Measurements from ENCODE around the gene LDLRAD2. TPM values are rescaled to one million over a fixed set of nuclear protein-coding genes. Genes with fewer than 3 reads are reported as not detected.

LDLRAD2 gene
- total RNA-seq, 2 experiments from 2014 or later = 0.11 TPM; not detected in 1

- no peaks in the 10 kb centered on the region for H3K4me1 Mint-ChIP-seq
- intact Hi-C loops (cut with DNase I, micrococcal nuclease) = no loop called here
- no peak overlapping the region for H3K27ac Mint-ChIP-seq
- peaks cover 8% of the 10 kb centered on the region for H3K36me3 Mint-ChIP-seq (ENCODE audit: low read depth)
- H3K4me3 Mint-ChIP-seq = no peak overlapping the region
- H3K9me3 Mint-ChIP-seq (ENCODE audit: low read depth) = no peaks in the 10 kb centered on the region
- H3K27me3 Mint-ChIP-seq = no peaks in the 10 kb centered on the region
- ChIA-PET POLR2A (no interaction called here), CTCF (no interaction called here)
- DNase-seq = no peak
- ATAC-seq = no peak
These were observed 45.2 kb downstream of the LDLRAD2 start for GRCh38 chr1:21857142-21857839.

GRCh38 chr1:21857840-21858670 lies 46.0 kb downstream of the LDLRAD2 start:
- Mint-ChIP-seq H3K27ac (no peak overlapping the region), H3K36me3 (ENCODE audit: low read depth) (peaks cover 8% of the 10 kb centered on the region), H3K27me3 (no peaks in the 10 kb centered on the region), H3K4me1 (no peaks in the 10 kb centered on the region), H3K9me3 (ENCODE audit: low read depth) (no peaks in the 10 kb centered on the region), H3K4me3 (no peak overlapping the region)
- ChIA-PET POLR2A (no interaction called here), CTCF (interaction anchor here (0.8 kb wide), 1 partner anchor 148 kb away, joined by 4 read pairs; no protein-coding TSS in a partner anchor)
- ATAC-seq (no peak), DNase-seq (no peak)
- intact Hi-C loops (cut with DNase I, micrococcal nuclease) = no loop called here

GRCh38 chr1:21859669-21860179 lies 47.7 kb downstream of the LDLRAD2 start:
- Mint-ChIP-seq H3K4me1 (no peaks in the 10 kb centered on the region), H3K4me3 (no peak overlapping the region), H3K27ac (no peak overlapping the region), H3K27me3 (no peaks in the 10 kb centered on the region), H3K9me3 (ENCODE audit: low read depth) (no peaks in the 10 kb centered on the region), H3K36me3 (ENCODE audit: low read depth) (peaks cover 8% of the 10 kb centered on the region)
- ChIA-PET CTCF (no interaction called here), POLR2A (no interaction called here)
- ATAC-seq = no peak
- no peak for DNase-seq
- intact Hi-C loops (cut with DNase I, micrococcal nuclease) = no loop called here

- CTCF ChIA-PET = interaction anchor here (0.7 kb wide), 2 partner anchors 422 to 1817 kb away, joined by 3 read pairs; no protein-coding TSS in a partner anchor
- intact Hi-C loops (cut with DNase I, micrococcal nuclease) = no loop called here
- no peak for ATAC-seq
- Mint-ChIP-seq H3K9me3 (ENCODE audit: low read depth) (no peaks in the 10 kb centered on the region), H3K36me3 (ENCODE audit: low read depth) (peaks cover 8% of the 10 kb centered on the region), H3K27ac (no peak overlapping the region), H3K4me3 (no peak overlapping the region), H3K27me3 (no peaks in the 10 kb centered on the region), H3K4me1 (no peaks in the 10 kb centered on the region)
- POLR2A ChIA-PET = no interaction called here
- DNase-seq = no peak
These were observed 48.9 kb downstream of the LDLRAD2 start for GRCh38 chr1:21860971-21861370.

GRCh38 chr1:21861602-21862429 lies 49.8 kb downstream of the LDLRAD2 start:
- Mint-ChIP-seq H3K36me3 (ENCODE audit: low read depth) (peaks cover 8% of the 10 kb centered on the region), H3K9me3 (ENCODE audit: low read depth) (no peaks in the 10 kb centered on the region), H3K27ac (no peak overlapping the region), H3K27me3 (no peaks in the 10 kb centered on the region), H3K4me3 (no peak overlapping the region), H3K4me1 (no peaks in the 10 kb centered on the region)
- CTCF ChIA-PET = interaction anchor here (0.7 kb wide), 2 partner anchors 421 to 1818 kb away, joined by 3 read pairs; no protein-coding TSS in a partner anchor
- DNase-seq (no peak), ATAC-seq (no peak)
- intact Hi-C loops (cut with DNase I, micrococcal nuclease) = no loop called here
- POLR2A ChIA-PET = no interaction called here

- Mint-ChIP-seq H3K4me3 (no peak overlapping the region), H3K27ac (no peak overlapping the region), H3K4me1 (no peaks in the 10 kb centered on the region), H3K36me3 (ENCODE audit: low read depth) (peaks cover 8% of the 10 kb centered on the region), H3K27me3 (no peaks in the 10 kb centered on the region), H3K9me3 (ENCODE audit: low read depth) (no peaks in the 10 kb centered on the region)
- DNase-seq (no peak), ATAC-seq (no peak)
- ChIA-PET CTCF (no interaction called here), POLR2A (no interaction called here)
- intact Hi-C loops (cut with DNase I, micrococcal nuclease) = no loop called here
These were observed 51.9 kb downstream of the LDLRAD2 start for GRCh38 chr1:21863981-21864380.

GRCh38 chr1:21864730-21865129 lies 52.7 kb downstream of the LDLRAD2 start:
- H3K4me1 Mint-ChIP-seq = no peaks in the 10 kb centered on the region
- ChIA-PET CTCF (no interaction called here), POLR2A (no interaction called here)
- DNase-seq (no peak), ATAC-seq (no peak)
- no peak overlapping the region for H3K4me3 Mint-ChIP-seq
- H3K9me3 Mint-ChIP-seq (ENCODE audit: low read depth) = no peaks in the 10 kb centered on the region
- H3K27me3 Mint-ChIP-seq = no peaks in the 10 kb centered on the region
- H3K36me3 Mint-ChIP-seq (ENCODE audit: low read depth) = peaks cover 8% of the 10 kb centered on the region
- no peak overlapping the region for H3K27ac Mint-ChIP-seq
- intact Hi-C loops (cut with DNase I, micrococcal nuclease) = no loop called here

GRCh38 chr1:21865609-21865942 lies 53.5 kb downstream of the LDLRAD2 start:
- no peaks in the 10 kb centered on the region for H3K4me1 Mint-ChIP-seq

GRCh38 chr1:21865943-21866706 lies 54.1 kb downstream of the LDLRAD2 start:
- no peaks in the 10 kb centered on the region for H3K4me1 Mint-ChIP-seq
- ATAC-seq (no peak), DNase-seq (no peak)
- H3K36me3 Mint-ChIP-seq (ENCODE audit: low read depth) = peaks cover 7% of the 10 kb centered on the region
- CTCF ChIA-PET = no interaction called here
- no peak overlapping the region for H3K27ac Mint-ChIP-seq
- no peaks in the 10 kb centered on the region for H3K9me3 Mint-ChIP-seq (ENCODE audit: low read depth)
- intact Hi-C loops (cut with DNase I, micrococcal nuclease) = no loop called here
- H3K4me3 Mint-ChIP-seq = no peak overlapping the region
- POLR2A ChIA-PET = interaction anchor here (0.5 kb wide), 1 partner anchor 253 kb away, joined by 4 read pairs; no protein-coding TSS in a partner anchor
- no peaks in the 10 kb centered on the region for H3K27me3 Mint-ChIP-seq

More at GRCh38 chr1:21865609-21865942, 53.5 kb downstream of the LDLRAD2 start:
- Mint-ChIP-seq H3K4me3 (no peak overlapping the region), H3K27me3 (no peaks in the 10 kb centered on the region), H3K36me3 (ENCODE audit: low read depth) (peaks cover 8% of the 10 kb centered on the region), H3K27ac (no peak overlapping the region), H3K9me3 (ENCODE audit: low read depth) (no peaks in the 10 kb centered on the region)
- no peak for ATAC-seq
- POLR2A ChIA-PET = no interaction called here
- intact Hi-C loops (cut with DNase I, micrococcal nuclease) = no loop called here
- no peak for DNase-seq
- CTCF ChIA-PET = no interaction called here

- intact Hi-C loops (cut with DNase I, micrococcal nuclease) = no loop called here
- POLR2A ChIA-PET = interaction anchor here (0.5 kb wide), 2 partner anchors 31 to 253 kb away, joined by 3 to 4 read pairs; no protein-coding TSS in a partner anchor
- no peak for ATAC-seq
These were observed 54.6 kb downstream of the LDLRAD2 start for GRCh38 chr1:21866707-21867043.

GRCh38 chr1:21867451-21867996 lies 55.5 kb downstream of the LDLRAD2 start:
- ATAC-seq (no peak), DNase-seq (no peak)
- intact Hi-C loops (cut with DNase I, micrococcal nuclease) = no loop called here
- Mint-ChIP-seq H3K4me3 (no peak overlapping the region), H3K4me1 (peaks cover 3% of the 10 kb centered on the region), H3K27ac (no peak overlapping the region), H3K27me3 (no peaks in the 10 kb centered on the region), H3K9me3 (ENCODE audit: low read depth) (no peaks in the 10 kb centered on the region), H3K36me3 (ENCODE audit: low read depth) (no peaks in the 10 kb centered on the region)
- CTCF ChIA-PET = no interaction called here
- POLR2A ChIA-PET = interaction anchor here (0.5 kb wide), 1 partner anchor 32 kb away, joined by 3 read pairs; no protein-coding TSS in a partner anchor

More at GRCh38 chr1:21866707-21867043, 54.6 kb downstream of the LDLRAD2 start:
- CTCF ChIA-PET = no interaction called here
- no peaks in the 10 kb centered on the region for H3K9me3 Mint-ChIP-seq (ENCODE audit: low read depth)
- no peak overlapping the region for H3K27ac Mint-ChIP-seq
- no peak overlapping the region for H3K4me3 Mint-ChIP-seq
- H3K4me1 Mint-ChIP-seq = no peaks in the 10 kb centered on the region
- DNase-seq = no peak
- H3K36me3 Mint-ChIP-seq (ENCODE audit: low read depth) = peaks cover 4% of the 10 kb centered on the region
- H3K27me3 Mint-ChIP-seq = no peaks in the 10 kb centered on the region
